Gastrocnemius medialis (tissue), 4 donors: ENCODE measurements around the gene UNC45A.

Source experiments
- POLR2A ChIP-seq, 2 donors: fragments of 450-650 bp; IDR thresholded peaks; one replicate each; pipeline ENCODE4 v1.6.1; 2017; ENCODE audit warnings: antibody characterized with exemption in 2 of 2, mild to moderate bottlenecking in 2 of 2, moderate library complexity in 2 of 2
- TF ChIP-seq, protein P1 (sequence below), 5 experiments: fragments of 450-650 bp in 3 of 5; fragments of 200-600 bp in 2 of 5; sonication (generic) in 2 of 5; IDR thresholded peaks in 4 of 5; conservative IDR thresholded peaks in 1 of 5; 1 replicate in 4 of 5; 2 replicates in 1 of 5; pipeline ENCODE4 v1.5.1; 2016 to 2019; ENCODE audit warnings: antibody characterized with exemption in 5 of 5, mild to moderate bottlenecking in 3 of 5, moderate library complexity in 3 of 5

DNA sequence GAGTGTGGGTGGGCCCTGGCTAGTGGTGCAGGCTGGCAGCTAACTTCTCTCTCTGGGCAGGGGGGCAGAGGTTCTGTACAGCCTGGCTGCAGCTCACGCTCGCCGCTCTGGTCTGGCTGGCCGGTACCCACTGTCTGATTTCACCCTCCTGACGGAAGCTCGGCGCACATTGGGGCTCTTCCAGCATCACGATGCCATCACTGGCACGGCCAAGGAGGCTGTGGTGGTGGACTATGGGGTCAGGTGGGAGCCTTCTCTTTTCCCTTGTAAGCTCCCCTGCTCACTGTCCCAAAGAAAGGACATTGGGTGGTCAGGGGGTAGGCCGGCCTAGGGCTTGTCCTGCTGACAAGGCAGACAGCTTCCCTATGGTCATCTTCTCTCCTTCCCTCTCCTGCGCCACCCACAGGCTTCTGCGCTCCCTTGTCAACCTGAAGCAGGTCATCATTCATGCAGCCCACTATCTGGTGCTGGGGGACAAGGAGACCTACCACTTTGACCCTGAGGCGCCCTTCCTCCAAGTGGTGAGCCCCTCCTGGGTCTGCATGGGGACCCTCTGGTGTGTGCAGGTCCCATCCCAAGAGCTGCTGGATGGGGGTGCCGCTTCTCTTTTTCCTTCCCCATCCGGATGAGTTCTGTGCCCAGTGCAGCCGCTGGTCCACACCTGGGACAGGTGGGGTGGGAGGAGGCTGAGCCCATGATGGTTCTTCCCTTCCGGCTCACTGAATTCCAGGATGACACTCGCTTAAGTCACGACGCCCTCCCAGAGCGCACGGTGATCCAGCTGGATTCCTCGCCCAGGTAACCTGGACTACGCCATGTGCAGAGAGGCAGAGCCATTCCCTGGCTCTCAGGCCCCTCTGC is 24.4 kb upstream of the UNC45A start:
- TF ChIP-seq, protein P1, sequence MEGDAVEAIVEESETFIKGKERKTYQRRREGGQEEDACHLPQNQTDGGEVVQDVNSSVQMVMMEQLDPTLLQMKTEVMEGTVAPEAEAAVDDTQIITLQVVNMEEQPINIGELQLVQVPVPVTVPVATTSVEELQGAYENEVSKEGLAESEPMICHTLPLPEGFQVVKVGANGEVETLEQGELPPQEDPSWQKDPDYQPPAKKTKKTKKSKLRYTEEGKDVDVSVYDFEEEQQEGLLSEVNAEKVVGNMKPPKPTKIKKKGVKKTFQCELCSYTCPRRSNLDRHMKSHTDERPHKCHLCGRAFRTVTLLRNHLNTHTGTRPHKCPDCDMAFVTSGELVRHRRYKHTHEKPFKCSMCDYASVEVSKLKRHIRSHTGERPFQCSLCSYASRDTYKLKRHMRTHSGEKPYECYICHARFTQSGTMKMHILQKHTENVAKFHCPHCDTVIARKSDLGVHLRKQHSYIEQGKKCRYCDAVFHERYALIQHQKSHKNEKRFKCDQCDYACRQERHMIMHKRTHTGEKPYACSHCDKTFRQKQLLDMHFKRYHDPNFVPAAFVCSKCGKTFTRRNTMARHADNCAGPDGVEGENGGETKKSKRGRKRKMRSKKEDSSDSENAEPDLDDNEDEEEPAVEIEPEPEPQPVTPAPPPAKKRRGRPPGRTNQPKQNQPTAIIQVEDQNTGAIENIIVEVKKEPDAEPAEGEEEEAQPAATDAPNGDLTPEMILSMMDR (IDR thresholded peaks at IDR 0.05 in 4 of 5, conservative IDR thresholded peaks at IDR 0.05 in 1 of 5), result no peak
- TF ChIP-seq POLR2A (IDR thresholded peaks at IDR 0.05), result no peak
